ENCODE measurements around the gene PERCC1. TPM values are rescaled to one million over a fixed set of nuclear protein-coding genes. Genes with fewer than 3 reads are reported as not detected.

The PERCC1 gene
- total and polyA plus RNA-seq, 9 of the 15 experiments (the other 6 are each of a cell fraction or from before 2014, with no cell fraction given) = not detected

GRCh38 chr16:1474796-1475551 is 44.1 kb downstream of the PERCC1 start, which contains the start of gene CLCN7 (continued):
- TF ChIP-seq RREB1 (CRISPR knock-in tag; IDR thresholded peaks at IDR 0.05) (no peak), ARID2 (IDR thresholded peaks at IDR 0.05) (no peak), MTF1 (CRISPR knock-in tag; IDR thresholded peaks at IDR 0.05; ENCODE audit: borderline replicate concordance) (no peak), SMARCE1 (IDR thresholded peaks at IDR 0.05) (no peak), MITF (IDR thresholded peaks at IDR 0.05) (peak; percentile 95), GATAD2B (IDR thresholded peaks at IDR 0.05; ENCODE audit: borderline replicate concordance) (peak; percentile 76), ZNF217 (CRISPR knock-in tag; IDR thresholded peaks at IDR 0.05) (0 out of 2 replicates have a peak, but pooled peaks have one; percentile 49), TCF15 (CRISPR knock-in tag; IDR thresholded peaks at IDR 0.05) (no peak), NR2C2 (CRISPR knock-in tag; IDR thresholded peaks at IDR 0.05) (peak; percentile 78; the same call in 1 of the 2 replicates), NR2C2 (tag; IDR thresholded peaks at IDR 0.05) (peak; percentile 85), NRF1 (conservative IDR thresholded peaks at IDR 0.05 in 1 of 2, IDR thresholded peaks at IDR 0.05 in 1 of 2) (peak in 1 of 2 experiments; percentile 41; a peak in 1 of 4 replicates), ETV6 (IDR thresholded peaks at IDR 0.05; ENCODE audit: borderline replicate concordance in 1 of 2, low read depth in 2 of 2, low read length in 1 of 2) (no peak), ETV6 (CRISPR knock-in tag; IDR thresholded peaks at IDR 0.05; ENCODE audit: borderline replicate concordance) (peak; percentile 92; the same call in 1 of the 2 replicates), ZNF133 (CRISPR knock-in tag; IDR thresholded peaks at IDR 0.05) (no peak), ZNF57 (CRISPR knock-in tag; IDR thresholded peaks at IDR 0.05) (no peak), DMBX1 (CRISPR knock-in tag; IDR thresholded peaks at IDR 0.05; ENCODE audit: borderline replicate concordance) (peak; percentile 47; the same call in 1 of the 2 replicates), CBFA2T2 (conservative IDR thresholded peaks at IDR 0.05) (peak; percentile 98), RUNX1 (IDR thresholded peaks at IDR 0.05; ENCODE audit: low read depth) (no peak), E2F4 (CRISPR knock-in tag; IDR thresholded peaks at IDR 0.05; ENCODE audit: low read depth) (peak; percentile 70)

Data from K562 (cell line).